ENCODE data around the gene ZNF70. TPM values are rescaled to one million over a fixed set of nuclear protein-coding genes. Genes with fewer than 3 reads are reported as not detected.

Gene ZNF70
- total and polyA plus RNA-seq, 7 donors, result 0.23 to 5.5 (median 2.6) TPM

GRCh38 chr22:23749841-23750301 lies 1.0 kb downstream of the ZNF70 start:
- Histone ChIP-seq H3K4me1 (peaks cover 0 to 20% (median 17%) of the 10 kb centered on the region in 4 donors), H3K27ac (no peak overlapping the region), H3K36me3 (peaks cover 2 to 5% (median 4%) of the 10 kb centered on the region in 4 donors), H3K4me3 (peak overlapping the region in 1 of 4 donors; percentile 79), H3K27me3 (no peaks in the 10 kb centered on the region), H3K9me3 (no peaks in the 10 kb centered on the region)
- TF ChIP-seq EP300 (IDR thresholded peaks at IDR 0.05), result no peak
- no peak for TF ChIP-seq CTCF (IDR thresholded peaks at IDR 0.05)
- TF ChIP-seq POLR2AphosphoS5 (IDR thresholded peaks at IDR 0.05), result no peak
- no peak for TF ChIP-seq POLR2A (IDR thresholded peaks at IDR 0.05)
- intact Hi-C loops (cut with DNase I), result loop anchor here (2.0 kb wide), 1 partner anchor 19 kb away; no protein-coding TSS in a partner anchor
- no peak for DNase-seq
- WGBS, 2 donors, result 83 to 85% methylated on average over 12 of the region's 12 CpGs

- intact Hi-C loops (cut with DNase I), result no loop called here
- WGBS, 2 donors, result 80 to 86% methylated on average over 6 of the region's 6 CpGs
- peaks cover 16 to 40% (median 18%) of the 10 kb centered on the region in 4 donors for H3K36me3 ChIP-seq
- H3K9me3 ChIP-seq, result no peaks in the 10 kb centered on the region
- TF ChIP-seq CTCF (IDR thresholded peaks at IDR 0.05) (no peak), POLR2A (IDR thresholded peaks at IDR 0.05) (no peak), EP300 (IDR thresholded peaks at IDR 0.05) (no peak), POLR2AphosphoS5 (IDR thresholded peaks at IDR 0.05) (no peak)
- no peak overlapping the region for H3K27ac ChIP-seq
- H3K27me3 ChIP-seq, result no peaks in the 10 kb centered on the region
- peaks cover 0 to 11% (median 10%) of the 10 kb centered on the region in 4 donors for H3K4me1 ChIP-seq
- no peak overlapping the region for H3K4me3 ChIP-seq
- no peak for DNase-seq
Measured at GRCh38 chr22:23745791-23746190, 5.1 kb downstream of the ZNF70 start.

- H3K4me3 ChIP-seq, result no peak overlapping the region
- no peak for DNase-seq
- H3K4me1 ChIP-seq, result no peaks in the 10 kb centered on the region
- H3K27ac ChIP-seq, result no peak overlapping the region
- H3K9me3 ChIP-seq, result no peaks in the 10 kb centered on the region
- WGBS, 2 donors, result 97 to 98% methylated on average over 14 of the region's 14 CpGs
- intact Hi-C loops (cut with DNase I), result no loop called here
- TF ChIP-seq EP300 (IDR thresholded peaks at IDR 0.05), result no peak
- no peak for TF ChIP-seq POLR2A (IDR thresholded peaks at IDR 0.05)
- TF ChIP-seq POLR2AphosphoS5 (IDR thresholded peaks at IDR 0.05), result no peak
- TF ChIP-seq CTCF (IDR thresholded peaks at IDR 0.05), result no peak
- H3K36me3 ChIP-seq, result peaks cover 16 to 40% (median 18%) of the 10 kb centered on the region in 4 donors
- H3K27me3 ChIP-seq, result no peaks in the 10 kb centered on the region
Measured at GRCh38 chr22:23744485-23744884, 6.4 kb downstream of the ZNF70 start.

- Histone ChIP-seq H3K36me3 (peaks cover 16 to 40% (median 18%) of the 10 kb centered on the region in 4 donors), H3K4me3 (no peak overlapping the region), H3K9me3 (no peaks in the 10 kb centered on the region), H3K27ac (no peak overlapping the region), H3K27me3 (no peaks in the 10 kb centered on the region), H3K4me1 (no peaks in the 10 kb centered on the region)
- intact Hi-C loops (cut with DNase I), result no loop called here
- WGBS, 2 donors, result 97 to 98% methylated on average over 13 of the region's 13 CpGs
- DNase-seq, result no peak
- no peak for TF ChIP-seq POLR2AphosphoS5 (IDR thresholded peaks at IDR 0.05)
- TF ChIP-seq EP300 (IDR thresholded peaks at IDR 0.05), result no peak
Measured at GRCh38 chr22:23744001-23744400, 6.9 kb downstream of the ZNF70 start.

GRCh38 chr22:23743303-23743705 lies 7.6 kb downstream of the ZNF70 start:
- TF ChIP-seq POLR2AphosphoS5 (IDR thresholded peaks at IDR 0.05), result no peak
- TF ChIP-seq EP300 (IDR thresholded peaks at IDR 0.05), result no peak
- TF ChIP-seq POLR2A (IDR thresholded peaks at IDR 0.05), result no peak
- TF ChIP-seq CTCF (IDR thresholded peaks at IDR 0.05), result no peak
- DNase-seq, result no peak

More at GRCh38 chr22:23743303-23743705, 7.6 kb downstream of the ZNF70 start:
- Histone ChIP-seq H3K9me3 (no peaks in the 10 kb centered on the region), H3K4me3 (no peak overlapping the region), H3K4me1 (no peaks in the 10 kb centered on the region), H3K27ac (peak overlapping the region in 1 of 4 donors; percentile 14), H3K27me3 (no peaks in the 10 kb centered on the region), H3K36me3 (peaks cover 16 to 40% (median 18%) of the 10 kb centered on the region in 4 donors)
- intact Hi-C loops (cut with DNase I), result no loop called here
- WGBS, 2 donors, result 74 to 90% methylated on average over 2 of the region's 2 CpGs
